ENCODE data around the gene FFAR3.
"Not testable (repeated sequence)": the region's sequence is repeated elsewhere in the genome, so short reads cannot be mapped to it uniquely, and the experiment has no call there.

FFAR3 gene

DNA sequence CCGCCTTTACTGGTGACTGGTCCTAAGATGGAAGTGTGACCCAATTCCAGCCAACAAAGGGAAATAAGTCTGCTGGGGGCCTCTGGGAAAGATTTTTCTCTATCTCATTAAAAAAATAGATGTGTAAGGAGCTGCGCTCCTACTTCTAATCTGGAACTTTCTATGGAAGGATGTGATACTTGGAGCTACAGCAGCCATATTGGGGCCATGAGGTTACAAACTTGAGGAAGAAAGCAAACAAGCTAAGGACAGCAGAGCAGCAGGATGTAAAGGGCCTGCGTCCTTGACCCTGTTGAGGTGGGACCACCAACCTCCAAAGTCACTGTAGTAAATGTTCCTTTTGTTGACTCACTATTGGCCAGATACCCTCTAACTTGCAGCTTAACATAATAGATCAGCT is 20.1 kb downstream of the FFAR3 start:
- DNase-seq = no peak

DNA sequence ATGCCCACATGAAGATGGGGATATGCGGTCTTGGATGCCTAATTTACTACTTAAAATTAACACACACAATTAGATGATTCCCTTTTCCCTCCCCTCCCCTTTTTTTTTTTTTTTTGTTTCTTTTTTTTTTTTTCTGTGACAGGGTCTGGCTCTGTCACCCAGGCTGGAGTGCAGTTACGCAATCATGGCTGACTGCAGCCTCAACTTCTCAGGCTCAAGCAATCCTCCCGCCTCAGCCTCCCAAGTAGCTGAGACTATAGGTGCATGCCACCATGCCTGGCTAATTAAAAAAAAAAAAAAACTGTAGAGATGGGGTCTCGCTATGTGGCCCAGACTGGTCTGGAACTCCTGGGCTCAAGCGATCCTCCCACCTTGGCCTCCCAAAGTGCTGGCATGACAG is 21.3 kb downstream of the FFAR3 start:
- not testable (repeated sequence) for DNase-seq

DNA sequence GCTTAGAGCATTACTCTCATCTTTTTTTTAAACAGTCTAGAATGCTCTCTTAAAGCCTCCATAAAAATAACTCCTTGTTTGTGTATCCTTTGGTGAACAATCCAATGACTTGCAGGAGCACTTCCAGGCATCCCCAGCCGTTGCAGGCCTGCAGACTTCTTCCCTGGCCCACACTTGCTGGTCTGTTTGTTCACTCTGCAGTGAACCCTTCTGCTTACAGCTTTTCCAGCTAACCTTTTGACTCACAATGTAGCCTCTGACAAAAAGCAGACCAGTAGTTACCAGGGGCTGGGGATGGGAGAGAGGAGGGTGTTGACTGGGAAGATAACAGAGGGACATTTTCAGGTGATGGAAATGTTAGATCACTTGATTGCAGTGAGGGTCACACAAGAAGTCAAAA is 21.7 kb downstream of the FFAR3 start:
- DNase-seq = no peak

DNA sequence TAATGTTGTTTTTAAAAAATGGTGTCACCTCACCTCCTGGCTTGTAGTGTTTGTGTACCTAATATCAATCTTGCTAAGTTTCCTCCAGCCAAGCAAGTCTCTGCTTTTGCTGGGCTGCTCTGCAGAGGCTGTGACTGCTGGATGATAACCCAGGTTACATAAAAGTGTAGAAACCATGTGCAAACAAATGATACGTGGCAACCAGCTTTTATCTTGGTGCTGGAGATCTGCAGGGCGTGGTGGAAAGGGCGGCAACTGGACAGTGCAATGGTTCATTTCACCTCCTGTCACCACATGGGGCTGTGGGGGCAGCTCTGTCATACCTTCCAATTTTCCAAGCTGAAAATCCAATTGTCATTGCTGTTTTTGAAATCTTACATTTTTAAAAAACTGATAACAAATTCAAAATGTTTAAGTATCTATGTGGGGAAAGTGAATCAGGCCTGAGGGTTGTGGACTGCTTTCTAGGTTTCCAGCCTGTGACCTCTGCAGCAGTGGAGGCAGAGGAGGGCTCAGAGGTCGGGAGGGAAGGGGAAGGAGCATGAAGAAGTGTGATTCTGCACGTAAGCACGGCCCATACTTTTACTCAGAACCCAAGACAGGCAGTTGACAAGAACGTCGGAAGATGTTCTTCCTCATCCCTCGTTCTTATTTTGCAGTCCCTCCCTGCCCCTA is 22.3 kb downstream of the FFAR3 start:
- DNase-seq = no peak

GRCh38 chr19:35381318-35381717 is 23.1 kb downstream of the FFAR3 start:
- no peak for DNase-seq

GRCh38 chr19:35381926-35382325 is 23.7 kb downstream of the FFAR3 start:
- DNase-seq = no peak

DNA sequence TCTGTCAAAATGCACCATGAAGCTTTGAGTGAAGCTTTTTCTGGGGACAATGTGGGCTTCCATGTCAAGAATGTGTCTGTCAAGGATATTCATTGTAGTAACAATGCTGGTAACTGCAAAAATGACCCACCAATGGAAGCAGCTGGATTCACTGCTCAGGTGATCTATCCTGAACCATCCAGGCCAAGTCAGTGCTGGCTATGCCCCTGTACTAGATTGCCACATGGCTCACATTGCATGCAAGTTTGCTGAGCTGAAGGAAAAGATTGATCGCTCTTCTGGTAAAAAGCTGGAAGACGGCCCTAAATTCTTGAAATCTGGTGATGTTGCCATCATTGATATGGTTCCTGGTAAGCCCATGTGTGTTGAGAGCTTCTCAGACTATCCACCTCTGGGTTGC is 25.3 kb downstream of the FFAR3 start:
- no peak for DNase-seq

DNA sequence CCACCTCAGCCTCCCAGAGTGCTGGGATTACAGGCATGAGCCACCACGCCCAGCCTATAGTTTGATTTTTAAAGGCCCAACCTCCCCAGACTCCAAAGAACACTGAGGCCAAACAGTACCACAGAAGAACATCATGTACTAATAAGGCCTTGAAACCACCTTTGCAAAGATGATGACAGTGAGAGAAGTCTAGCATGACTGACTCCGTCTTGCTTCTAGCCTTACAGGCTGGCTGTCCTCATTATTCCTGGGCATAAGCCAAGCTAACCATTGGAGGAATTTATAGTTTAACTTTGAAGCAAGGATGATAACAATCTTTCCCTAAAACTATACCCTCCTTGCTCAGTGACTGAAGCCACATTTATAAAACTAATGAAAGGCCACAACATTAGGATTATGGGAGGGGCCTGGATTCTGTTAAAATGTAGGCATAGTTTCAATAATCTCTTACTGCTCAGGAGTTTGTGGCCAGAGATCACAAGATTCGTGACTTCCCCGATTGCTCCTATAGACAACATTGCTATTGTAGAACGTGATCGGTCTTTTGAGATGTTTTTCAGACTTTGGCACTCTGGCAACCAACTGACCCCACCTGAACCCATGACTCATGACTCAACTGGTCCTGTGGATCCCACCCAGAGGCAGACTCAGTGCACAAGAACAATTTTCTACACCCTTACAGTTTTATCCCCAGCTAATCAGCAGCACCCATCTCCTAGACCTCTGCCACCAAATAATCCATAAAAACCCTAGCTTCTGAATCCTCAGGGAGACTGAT is 30.2 kb downstream of the FFAR3 start:
- DNase-seq = no peak

DNA sequence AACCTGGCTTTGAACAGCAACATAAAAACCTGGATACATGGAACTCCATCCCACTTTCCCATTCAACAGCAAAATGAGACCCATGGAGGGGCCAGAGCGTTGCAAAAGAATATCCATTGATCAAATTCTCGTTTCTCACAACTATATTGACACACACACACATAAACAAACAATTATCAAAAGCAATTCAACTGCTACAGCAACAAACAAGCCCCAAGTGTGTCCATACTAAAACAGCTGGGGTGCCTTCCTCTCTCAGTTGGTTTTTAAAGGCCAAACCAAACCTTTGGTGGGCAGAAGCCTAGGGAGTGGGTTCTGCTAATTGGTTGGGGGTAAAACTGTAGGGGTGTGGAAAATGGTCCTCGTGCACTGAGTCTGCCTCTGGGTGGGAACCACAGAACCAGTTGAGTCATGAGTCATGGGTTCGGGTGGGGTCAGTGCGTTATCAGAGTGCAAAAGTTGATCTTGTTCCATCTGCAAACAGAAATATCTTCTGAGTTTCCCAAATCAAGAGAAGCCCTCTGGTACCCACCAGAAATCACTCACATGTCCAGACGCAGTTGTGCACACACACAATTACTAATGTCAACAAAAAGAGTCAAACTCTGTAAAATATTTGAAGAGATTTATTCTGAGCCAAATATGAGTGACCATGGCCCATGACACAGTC is 31.1 kb downstream of the FFAR3 start:
- no peak for DNase-seq

DNA sequence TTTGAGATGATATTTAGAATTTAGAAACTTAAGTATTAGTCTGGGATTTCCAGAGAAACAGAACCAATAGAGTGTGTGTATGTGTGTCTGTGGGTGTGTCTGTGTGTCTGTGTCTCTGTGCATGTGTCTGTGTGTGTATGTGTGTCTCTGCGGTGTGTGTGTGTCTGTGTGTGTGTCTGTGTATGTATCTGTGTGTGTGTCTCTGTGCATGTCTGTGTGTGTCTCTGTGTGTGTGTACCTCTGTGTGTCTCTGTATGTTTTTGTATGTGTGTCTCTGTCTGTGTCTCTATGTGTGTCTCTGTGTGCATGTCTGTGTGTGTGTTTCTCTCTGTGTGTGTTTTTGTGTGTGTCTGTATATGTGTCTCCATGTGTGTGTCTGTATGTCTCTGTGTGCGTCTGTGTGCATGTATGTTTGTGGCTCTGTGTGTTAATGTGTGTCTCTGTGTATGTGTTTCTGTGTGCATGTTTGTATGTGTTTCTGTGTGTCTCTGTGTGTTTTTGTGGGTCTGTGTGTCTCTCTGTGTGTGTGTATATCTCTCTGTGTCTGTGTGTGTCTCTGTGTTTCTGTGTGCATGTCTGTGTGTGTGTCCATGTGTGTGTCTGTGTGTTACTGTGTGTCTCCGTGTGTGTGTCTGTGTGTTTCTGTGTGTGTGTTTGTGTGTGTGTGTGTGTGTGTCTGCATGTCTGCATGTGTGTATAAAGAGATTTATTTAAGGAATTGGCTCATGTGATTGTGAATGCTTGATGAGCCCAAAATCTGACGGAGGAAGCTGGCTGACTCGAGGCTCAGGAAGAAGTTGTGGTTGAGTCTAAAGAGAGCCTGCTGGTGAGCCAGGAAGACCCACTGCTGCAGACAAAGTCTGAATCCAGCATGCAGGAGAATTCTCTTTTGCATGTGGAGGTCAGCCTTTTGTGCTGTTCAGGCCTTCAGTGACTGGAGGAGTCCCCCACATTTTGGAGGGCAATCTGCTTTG is 34.8 kb downstream of the FFAR3 start:
- no peak for DNase-seq

DNA sequence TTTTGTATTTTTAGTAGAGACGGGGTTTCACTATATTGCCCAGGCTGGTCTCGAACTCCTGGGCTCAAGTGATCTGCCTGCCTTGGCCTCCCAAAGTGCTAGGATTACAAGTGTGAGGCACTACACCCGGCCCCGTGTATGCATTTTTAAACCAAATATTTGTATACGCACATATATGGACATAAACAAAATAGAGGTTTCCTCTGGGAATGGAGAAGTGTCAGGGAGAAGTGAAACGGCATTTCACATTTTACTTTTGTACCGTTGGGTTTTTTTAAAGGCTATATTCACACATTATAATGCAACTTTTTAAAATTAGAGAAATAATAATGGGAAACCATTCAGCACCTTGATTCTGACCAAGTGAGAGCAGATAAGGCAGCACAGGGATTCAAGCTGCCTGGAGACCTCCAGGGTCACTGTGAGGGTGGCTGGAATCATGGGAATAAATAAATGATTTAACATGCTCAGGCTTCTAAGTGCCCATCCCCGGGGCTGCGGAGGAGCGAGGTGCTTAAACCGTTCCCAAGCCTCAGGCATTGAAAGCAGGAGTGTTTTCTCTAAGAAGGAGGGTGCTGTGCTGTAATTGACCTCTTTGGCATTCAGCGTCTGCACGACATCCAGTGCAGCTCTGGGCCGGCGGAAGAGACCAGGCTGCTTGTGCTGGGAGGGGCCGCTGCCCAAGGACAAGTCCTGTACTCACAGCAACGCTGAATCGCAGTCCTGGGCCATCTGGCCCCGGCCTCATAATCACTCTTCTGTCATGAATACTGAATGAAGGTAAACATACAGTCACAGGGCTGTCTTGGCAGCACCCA is 37.3 kb downstream of the FFAR3 start:
- no peak for DNase-seq

- DNase-seq = no peak
These were observed 38.1 kb downstream of the FFAR3 start for GRCh38 chr19:35396240-35396885.

DNA sequence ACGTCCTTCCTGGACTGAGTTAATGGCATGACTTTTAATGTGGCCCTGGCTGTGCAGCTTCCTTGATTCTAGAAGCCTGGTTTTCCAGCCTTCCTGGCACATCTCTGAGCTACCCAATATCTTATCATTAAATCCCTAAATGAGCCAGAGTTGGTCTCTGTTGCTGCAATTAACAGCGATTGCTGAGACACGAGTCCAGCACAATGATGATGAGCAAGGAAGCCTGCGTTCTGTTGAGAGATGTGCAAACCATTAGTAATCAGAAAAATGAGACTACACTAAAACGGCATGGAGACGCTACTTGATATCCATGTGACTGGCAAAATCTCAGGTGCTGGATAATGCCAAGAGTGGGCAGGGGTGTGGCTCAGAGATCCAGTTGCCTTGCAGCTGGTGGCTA is 38.8 kb downstream of the FFAR3 start:
- no peak for DNase-seq

DNA sequence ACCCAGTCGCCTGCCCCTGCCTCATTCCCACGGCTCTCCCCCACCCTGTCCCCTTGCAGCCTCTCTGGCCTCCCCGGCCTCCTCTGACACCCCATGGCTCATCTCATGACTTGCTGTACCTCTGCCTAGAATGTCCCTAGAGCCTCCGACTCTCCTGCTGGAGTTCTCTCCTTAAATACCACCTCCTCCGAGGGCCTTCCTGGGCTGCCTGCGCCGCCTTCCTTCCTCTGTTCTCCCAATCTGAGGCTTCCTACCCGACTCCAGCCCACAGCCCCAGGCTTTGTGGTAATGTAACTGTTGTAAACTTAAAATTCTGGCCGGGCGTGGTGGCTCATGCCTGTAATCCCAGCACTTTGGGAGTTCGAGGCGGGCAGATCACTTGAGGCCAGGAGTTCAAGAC is 40.3 kb downstream of the FFAR3 start:
- DNase-seq = no peak

DNA sequence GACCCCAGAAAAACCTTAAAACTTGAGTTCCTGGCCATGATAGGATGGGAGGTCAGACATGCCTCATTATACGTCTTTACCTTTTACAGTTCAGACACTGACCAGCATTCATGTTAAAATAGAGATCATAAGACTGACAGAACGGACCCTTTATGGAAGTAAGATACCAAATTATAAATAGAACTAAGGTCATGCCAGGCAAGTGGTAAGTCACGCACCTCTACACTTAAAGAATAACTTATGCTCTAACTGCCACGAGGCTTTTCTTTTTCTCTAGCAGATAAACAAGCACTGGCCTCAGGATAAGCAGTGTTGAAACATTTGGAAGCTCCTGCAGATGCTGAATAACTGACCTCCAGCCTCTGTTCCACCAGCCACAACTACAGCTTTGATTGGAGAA is 41.0 kb downstream of the FFAR3 start:
- DNase-seq = no peak

- no peak for DNase-seq
These were observed 41.9 kb downstream of the FFAR3 start for GRCh38 chr19:35399948-35400772.

- DNase-seq = no peak
These were observed 42.5 kb downstream of the FFAR3 start for GRCh38 chr19:35400773-35401100.

DNA sequence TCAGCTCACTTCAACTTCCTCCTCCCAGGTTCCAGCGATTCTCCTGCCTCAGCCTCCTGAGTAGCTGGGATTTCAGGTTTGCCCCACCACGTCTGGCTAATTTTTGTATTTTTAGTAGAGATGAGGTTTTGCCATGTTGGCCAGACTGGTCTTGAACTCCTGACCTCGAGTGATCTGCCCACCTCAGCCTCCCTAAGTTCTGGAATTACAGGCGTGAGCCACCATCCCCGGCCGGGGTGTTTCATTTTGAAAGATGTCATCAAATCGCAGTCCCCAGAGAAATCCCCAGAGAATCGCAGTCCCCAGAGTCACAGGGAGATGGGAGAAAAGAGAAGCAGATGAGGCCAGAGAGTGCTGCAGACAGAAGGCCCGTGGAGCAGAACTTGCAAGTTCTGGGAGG is 43.2 kb downstream of the FFAR3 start:
- DNase-seq = not testable (repeated sequence)

GRCh38 chr19:35403116-35403760 is 45.0 kb downstream of the FFAR3 start:
- DNase-seq = no peak
